K562 (cell line): Measurements from ENCODE around the gene PLXNA3. TPM values are rescaled to one million over a fixed set of nuclear protein-coding genes. Genes with fewer than 3 reads are reported as not detected.

Source experiments
- CREM ChIP-seq: IDR thresholded peaks from 2 replicates; pipeline ENCODE4 v1.6.1; 2014; ENCODE audit warnings: antibody characterized with exemption, low read depth
- FOSL1 ChIP-seq: fragments of 200-800 bp; sonication (Bioruptor generic); conservative IDR thresholded peaks from 2 replicates; pipeline ENCODE4 v1.6.1; 2016; ENCODE audit warnings: missing genetic modification characterization, missing compliant biosample characterization
- FOXM1 ChIP-seq, 2 experiments: fragments of 450-650 bp in 1 of 2; sonication (generic) in 1 of 2; formaldehyde crosslinking in 1 of 2; IDR thresholded peaks; 2 replicates each; pipeline versions ENCODE4 v1.6.1 to v1.9.0; 2017 to 2022; ENCODE audit warnings: low read depth in 2 of 2, mild to moderate bottlenecking in 2 of 2, missing genetic modification reagents in 1 of 2, moderate library complexity in 1 of 2
- GABPA ChIP-seq: fragments of 200-800 bp; sonication (Bioruptor generic); conservative IDR thresholded peaks from 2 replicates; pipeline ENCODE4 v1.6.1; 2016; ENCODE audit warnings: low read depth, missing genetic modification characterization, missing compliant biosample characterization
- HCFC1 ChIP-seq: IDR thresholded peaks from 2 replicates; pipeline ENCODE4 v1.6.1; 2012; ENCODE audit warnings: low read depth, low read length, improper control_type of control experiment
- HMBOX1 ChIP-seq: sonication (generic); IDR thresholded peaks from 2 replicates; pipeline ENCODE4 v1.6.1; 2016
- NCOA6 ChIP-seq: fragments of 450-650 bp; IDR thresholded peaks from 2 replicates; pipeline ENCODE4 v1.6.1; 2017; ENCODE audit warnings: mild to moderate bottlenecking
- REST ChIP-seq, 2 experiments: fragments of 450-650 bp; formaldehyde crosslinking in 1 of 2; IDR thresholded peaks; 2 replicates each; pipeline versions ENCODE4 v1.4.0 to v1.6.1; 2014 to 2020; ENCODE audit warnings: mild to moderate bottlenecking in 2 of 2, borderline replicate concordance in 1 of 2, low read depth in 1 of 2
- SIX5 ChIP-seq, 2 experiments: IDR thresholded peaks; 2 replicates each; pipeline ENCODE4 v1.6.1; 2011; ENCODE audit warnings: low read length in 2 of 2, borderline replicate concordance in 1 of 2, low read depth in 1 of 2, mild to moderate bottlenecking in 1 of 2, moderate library complexity in 1 of 2; ENCODE audit not compliant: insufficient read depth in 1 of 2
- SPI1 ChIP-seq: IDR thresholded peaks from 2 replicates; pipeline ENCODE4 v1.6.1; 2011; ENCODE audit warnings: low read depth, low read length, control low read depth, borderline replicate concordance
- TCF15 ChIP-seq: fragments of 250-450 bp; sonication (Bioruptor Pico); IDR thresholded peaks from 2 replicates; pipeline ENCODE4 v1.8.0; 2022; ENCODE audit warnings: moderate library complexity, mild to moderate bottlenecking, inconsistent platforms
- ZFP1 ChIP-seq: fragments of 450-650 bp; formaldehyde crosslinking; IDR thresholded peaks from 2 replicates; pipeline ENCODE4 v1.4.0; 2020; ENCODE audit warnings: mild to moderate bottlenecking, mixed read lengths
- ZNF212 ChIP-seq: fragments of 450-650 bp; formaldehyde crosslinking; IDR thresholded peaks from 2 replicates; pipeline ENCODE4 v1.4.0; 2020; ENCODE audit warnings: mild to moderate bottlenecking
- ZNF583 ChIP-seq: fragments of 250-450 bp; sonication (Bioruptor Pico); IDR thresholded peaks from 2 replicates; pipeline ENCODE4 v1.4.0; 2020
- ZNF639 ChIP-seq, 2 experiments: fragments of 200-800 bp in 1 of 2; sonication (Bioruptor generic) in 1 of 2; sonication (generic) in 1 of 2; formaldehyde crosslinking in 1 of 2; IDR thresholded peaks in 1 of 2; conservative IDR thresholded peaks in 1 of 2; 2 replicates each; pipeline versions ENCODE4 v1.5.0 to v1.6.1; 2016 to 2020; ENCODE audit warnings: missing compliant biosample characterization in 1 of 2, missing genetic modification characterization in 1 of 2, missing genetic modification reagents in 1 of 2
- ZNF785 ChIP-seq: fragments of 250-450 bp; sonication (Bioruptor Pico); IDR thresholded peaks from 2 replicates; pipeline ENCODE4 v1.4.0; 2020; ENCODE audit warnings: mild to moderate bottlenecking
- polyA plus RNA-seq, 8 experiments: library from polyadenylated mRNA; depleted of rRNA in 4 of 8; stranded (reverse) in 5 of 8; unstranded in 3 of 8; fragments of >200 nt; fragmentation: Nextera tagmentation in 2 of 8; fragmentation: Illumina TruSeq in 1 of 8; extraction: Ambion mirVana in 2 of 8; extraction: Trizol in 1 of 8; gene quantifications; 2 replicates each; pipeline versions ENCODE4 v1.2.1 to v1.2.3, GENCODE V29; 2011 to 2014; ENCODE audit warnings: inconsistent platforms in 1 of 8, missing spikeins in 1 of 8
- total RNA-seq, 7 experiments: library from RNA; depleted of rRNA in 6 of 7; stranded (reverse); fragments of >200 nt in 6 of 7; fragmentation: Illumina TruSeq in 2 of 7; extraction: Trizol in 2 of 7; gene quantifications; 2 replicates each; pipeline versions ENCODE4 v1.2.1 to v1.2.3, GENCODE V29; 2011 to 2021; ENCODE audit warnings: low replicate concordance in 1 of 7

Gene PLXNA3
- total and polyA plus RNA-seq, 9 of the 15 experiments (the other 6 are each of a cell fraction or from before 2014, with no cell fraction given): 0.32 to 47.8 (median 7.5) TPM

- TF ChIP-seq ZNF785 (CRISPR knock-in tag): no peak
- no peak for TF ChIP-seq HCFC1
- TF ChIP-seq FOXM1 (IDR thresholded peaks at IDR 0.05; ENCODE audit: low read depth): peak; percentile 25; the same call in 1 of the 2 replicates
- TF ChIP-seq FOXM1 (CRISPR knock-in tag; IDR thresholded peaks at IDR 0.05; ENCODE audit: low read depth): no peak
- no peak for TF ChIP-seq SIX5 (IDR thresholded peaks at IDR 0.05; ENCODE audit: borderline replicate concordance in 1 of 2, insufficient read depth in 1 of 2, low read depth in 1 of 2, low read length in 2 of 2)
- TF ChIP-seq NCOA6: no peak
- peak; percentile 72; the same call in 1 of the 2 replicates for TF ChIP-seq TCF15
- TF ChIP-seq CREM: peak; percentile 36; the same call in 1 of the 2 replicates
- 0 out of 4 replicates have a peak, but pooled peaks of 1 of the 2 experiments have one; percentile 73 for TF ChIP-seq ZNF639 (CRISPR knock-in tag; conservative IDR thresholded peaks at IDR 0.05 in 1 of 2, IDR thresholded peaks at IDR 0.05 in 1 of 2)
- no peak for TF ChIP-seq REST (IDR thresholded peaks at IDR 0.05; ENCODE audit: borderline replicate concordance)
- TF ChIP-seq REST (CRISPR knock-in tag; IDR thresholded peaks at IDR 0.05; ENCODE audit: low read depth): no peak
- peak; percentile 29; the same call in 1 of the 2 replicates for TF ChIP-seq FOSL1 (tag)
- no peak for TF ChIP-seq HMBOX1
- TF ChIP-seq ZNF212 (CRISPR knock-in tag): no peak
- TF ChIP-seq GABPA (tag): no peak
- TF ChIP-seq ZFP1 (CRISPR knock-in tag): no peak
- no peak for TF ChIP-seq ZNF583
- TF ChIP-seq SPI1: no peak
Measured at GRCh38 chrX:154495472-154495922, 37.4 kb downstream of the PLXNA3 start (continued).
